Mesenchymal stem cell (in vitro differentiated cells and primary cell): Measurements from ENCODE around the gene OR8A1.

Experiments used
- DNase-seq: peaks from one replicate; pipeline ENCODE4 v3.0.0-alpha.2; 2013
- H2AFZ ChIP-seq: one replicate; pipeline ENCODE4 v1.6.1; 2013; ENCODE audit warnings: low read depth, mild to moderate bottlenecking, control low read depth, inconsistent platforms, low read length, moderate library complexity
- H2AK5ac ChIP-seq: 2 replicates; pipeline ENCODE4 v1.6.1; 2013; ENCODE audit warnings: low read length, moderate library complexity, mild to moderate bottlenecking, inconsistent platforms; ENCODE audit not compliant: severe bottlenecking
- H2BK120ac ChIP-seq: one replicate; pipeline ENCODE4 v1.6.1; 2013; ENCODE audit warnings: low read depth, mild to moderate bottlenecking, inconsistent platforms, low read length, moderate library complexity
- H2BK12ac ChIP-seq, 2 experiments: one replicate each; pipeline ENCODE4 v1.6.1; 2013; ENCODE audit warnings: inconsistent platforms in 2 of 2, low read length in 2 of 2, mild to moderate bottlenecking in 2 of 2, moderate library complexity in 2 of 2, control low read depth in 1 of 2
- H2BK15ac ChIP-seq: one replicate; pipeline ENCODE4 v1.6.1; 2013; ENCODE audit warnings: mild to moderate bottlenecking, low read depth, inconsistent platforms; ENCODE audit not compliant: poor library complexity, severe bottlenecking
- H2BK5ac ChIP-seq: 2 replicates; pipeline ENCODE4 v1.6.1; 2013; ENCODE audit warnings: low read depth, mild to moderate bottlenecking, low read length, control low read depth, inconsistent platforms; ENCODE audit not compliant: poor library complexity, severe bottlenecking
- H3K14ac ChIP-seq, 2 experiments: one replicate each; pipeline ENCODE4 v1.6.1; 2013; ENCODE audit warnings: inconsistent platforms in 2 of 2, low read length in 2 of 2, control low read depth in 1 of 2, mild to moderate bottlenecking in 1 of 2, moderate library complexity in 1 of 2
- H3K18ac ChIP-seq, 2 experiments: one replicate each; pipeline ENCODE4 v1.6.1; 2013; ENCODE audit warnings: inconsistent platforms in 2 of 2, low read length in 2 of 2, control low read depth in 1 of 2, low read depth in 1 of 2, mild to moderate bottlenecking in 1 of 2
- H3K23ac ChIP-seq, 2 experiments: one replicate each; pipeline ENCODE4 v1.6.1; 2013; ENCODE audit warnings: inconsistent platforms in 2 of 2, low read length in 2 of 2, mild to moderate bottlenecking in 2 of 2, moderate library complexity in 2 of 2, control low read depth in 1 of 2
- H3K27ac ChIP-seq: 2 replicates; pipeline ENCODE4 v1.5.1; 2013; ENCODE audit warnings: mild to moderate bottlenecking, moderate library complexity, low read length, control low read depth, inconsistent platforms; ENCODE audit not compliant: poor library complexity, severe bottlenecking
- H3K27me3 ChIP-seq, 2 experiments: 2 replicates each; pipeline versions ENCODE4 v1.6.1 to v1.7.0; 2013; ENCODE audit warnings: low read length in 2 of 2, mild to moderate bottlenecking in 2 of 2, moderate library complexity in 2 of 2, control low read depth in 1 of 2, inconsistent platforms in 1 of 2; ENCODE audit not compliant: control insufficient read depth in 1 of 2, insufficient read depth in 1 of 2
- H3K36me3 ChIP-seq, 2 experiments: 2 replicates each; pipeline versions ENCODE4 v1.6.1 to v1.7.0; 2013; ENCODE audit warnings: low read length in 2 of 2, control low read depth in 1 of 2, inconsistent platforms in 1 of 2, low read depth in 1 of 2, mild to moderate bottlenecking in 1 of 2; ENCODE audit not compliant: insufficient read depth in 2 of 2, control insufficient read depth in 1 of 2
- H3K4ac ChIP-seq, 2 experiments: one replicate each; pipeline ENCODE4 v1.6.1; 2013; ENCODE audit warnings: inconsistent platforms in 2 of 2, low read length in 2 of 2, mild to moderate bottlenecking in 2 of 2, moderate library complexity in 2 of 2, control low read depth in 1 of 2, low read depth in 1 of 2
- H3K4me1 ChIP-seq: 2 replicates; pipeline ENCODE4 v1.6.1; 2013; ENCODE audit warnings: low read depth, low read length, control low read depth; ENCODE audit not compliant: control insufficient read depth, insufficient read depth
- H3K4me2 ChIP-seq: 2 replicates; pipeline ENCODE4 v1.6.1; 2013; ENCODE audit warnings: low read length, mild to moderate bottlenecking, inconsistent platforms; ENCODE audit not compliant: poor library complexity, severe bottlenecking
- H3K4me3 ChIP-seq, 2 experiments: 2 replicates each; pipeline versions ENCODE4 v1.5.1 to v1.7.0; 2013; ENCODE audit warnings: low read length in 2 of 2, mild to moderate bottlenecking in 2 of 2, control low read depth in 1 of 2, low read depth in 1 of 2; ENCODE audit not compliant: insufficient read depth in 1 of 2
- H3K79me1 ChIP-seq: replicated peaks from 2 replicates; pipeline ENCODE4 v1.6.1; 2013; ENCODE audit warnings: mild to moderate bottlenecking, control low read depth, low read length, inconsistent platforms; ENCODE audit not compliant: poor library complexity, severe bottlenecking
- H3K9ac ChIP-seq: 2 replicates; pipeline ENCODE4 v1.7.0; 2013; ENCODE audit warnings: mild to moderate bottlenecking, low read length, moderate library complexity
- H3K9me3 ChIP-seq: 2 replicates; pipeline ENCODE4 v1.7.0; 2013; ENCODE audit warnings: mild to moderate bottlenecking, low read length; ENCODE audit not compliant: control insufficient read depth
- H4K8ac ChIP-seq: one replicate; pipeline ENCODE4 v1.6.1; 2013; ENCODE audit warnings: inconsistent platforms, mild to moderate bottlenecking, low read length, moderate library complexity
- H4K91ac ChIP-seq: one replicate; pipeline ENCODE4 v1.6.1; 2013; ENCODE audit warnings: mild to moderate bottlenecking, low read length, inconsistent platforms
- WGBS: methylation state at CpG from one replicate; pipeline ENCODE4 v1.1.7; 2013; ENCODE audit warnings: mixed read lengths; 5-methylcytosine and 5-hydroxymethylcytosine counted together

The OR8A1 gene

DNA sequence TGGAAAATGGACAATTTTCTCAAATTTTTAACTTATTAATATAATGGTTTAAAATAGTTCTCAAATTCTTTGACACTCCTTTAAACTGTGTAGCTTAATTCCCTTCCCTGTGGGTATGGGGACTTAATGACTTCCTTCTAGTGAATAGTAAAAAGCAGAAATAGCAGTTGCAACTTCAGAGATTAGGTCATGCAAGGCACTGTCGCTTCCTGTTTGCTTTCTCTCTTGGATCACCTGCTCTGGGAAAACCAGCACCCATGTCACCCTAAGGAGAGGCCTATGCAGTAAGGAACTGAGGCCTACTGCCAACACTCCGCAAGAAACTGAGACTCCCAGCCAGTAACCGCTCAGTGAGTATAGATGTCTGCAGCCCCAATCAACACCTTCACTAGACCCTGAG, 35.9 kb downstream of the OR8A1 start:
- Histone ChIP-seq H3K18ac (no peak overlapping the region), H3K14ac (no peak overlapping the region), H3K79me1 (no peaks in the 10 kb centered on the region), H3K27ac (no peak overlapping the region), H3K4me2 (no peak overlapping the region), H3K4me1 (no peaks in the 10 kb centered on the region), H2BK15ac (no peak overlapping the region), H4K8ac (no peak overlapping the region), H3K9me3 (no peaks in the 10 kb centered on the region), H3K4ac (no peak overlapping the region), H3K9ac (no peak overlapping the region), H2AK5ac (no peak overlapping the region), H3K4me3 (no peak overlapping the region), H3K27me3 (no peaks in the 10 kb centered on the region), H3K36me3 (no peaks in the 10 kb centered on the region), H2BK5ac (no peak overlapping the region), H4K91ac (no peak overlapping the region), H2AFZ (no peak overlapping the region), H2BK12ac (no peak overlapping the region), H2BK120ac (no peak overlapping the region), H3K23ac (no peak overlapping the region)
- WGBS = 91% methylated on average over 3 of the region's 3 CpGs
- no peak for DNase-seq

GRCh38 chr11:124608147-124608546, 38.4 kb downstream of the OR8A1 start:
- Histone ChIP-seq H3K4me3 (no peak overlapping the region), H3K36me3 (no peaks in the 10 kb centered on the region), H2AFZ (no peak overlapping the region), H3K14ac (no peak overlapping the region), H2BK120ac (no peak overlapping the region), H2AK5ac (no peak overlapping the region), H3K4me2 (no peak overlapping the region), H2BK15ac (no peak overlapping the region), H2BK5ac (no peak overlapping the region), H3K23ac (no peak overlapping the region), H3K18ac (no peak overlapping the region), H3K9me3 (no peaks in the 10 kb centered on the region), H3K4ac (no peak overlapping the region), H3K4me1 (no peaks in the 10 kb centered on the region), H3K27ac (no peak overlapping the region), H3K79me1 (no peaks in the 10 kb centered on the region), H2BK12ac (no peak overlapping the region), H3K27me3 (peaks cover 0 to 12% of the 10 kb centered on the region in 2 experiments), H4K8ac (no peak overlapping the region), H3K9ac (no peak overlapping the region), H4K91ac (no peak overlapping the region)
- no peak for DNase-seq

- Histone ChIP-seq H2BK12ac (no peak overlapping the region), H4K91ac (no peak overlapping the region), H2AFZ (no peak overlapping the region), H3K4me1 (no peaks in the 10 kb centered on the region), H2BK5ac (no peak overlapping the region), H3K14ac (no peak overlapping the region), H3K18ac (no peak overlapping the region), H3K27me3 (peaks cover 0 to 14% of the 10 kb centered on the region in 2 experiments), H2BK120ac (no peak overlapping the region), H3K27ac (no peak overlapping the region), H3K9ac (no peak overlapping the region), H3K4me2 (no peak overlapping the region), H3K79me1 (no peaks in the 10 kb centered on the region), H3K23ac (no peak overlapping the region), H3K4me3 (no peak overlapping the region), H4K8ac (no peak overlapping the region), H2AK5ac (no peak overlapping the region), H3K9me3 (no peaks in the 10 kb centered on the region), H3K36me3 (no peaks in the 10 kb centered on the region), H2BK15ac (no peak overlapping the region), H3K4ac (no peak overlapping the region)
- no peak for DNase-seq
- WGBS = 88% methylated on average over 2 of the region's 2 CpGs
These were observed 40.5 kb downstream of the OR8A1 start for GRCh38 chr11:124610295-124610694.

DNA sequence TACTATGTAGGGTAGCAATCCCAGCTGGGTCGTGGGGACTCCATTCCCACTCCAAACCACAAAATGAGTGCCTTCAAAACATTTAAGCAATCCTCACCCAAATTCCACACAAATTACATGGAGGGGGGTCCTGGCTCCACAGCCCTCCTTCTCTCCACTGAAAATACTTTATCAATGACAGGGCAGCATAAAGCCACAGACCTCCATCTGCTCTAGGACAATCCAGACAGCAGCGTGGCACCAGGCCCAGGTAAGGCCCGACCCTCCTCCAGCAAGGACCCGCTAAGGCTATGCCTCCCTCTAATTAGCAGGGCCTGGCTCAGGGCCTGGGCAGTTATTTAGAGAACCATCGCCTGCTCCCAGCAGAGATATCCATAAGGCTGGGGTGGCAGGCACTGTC, 41.3 kb downstream of the OR8A1 start, which contains the start of gene PANX3:
Gene PANX3, plus strand, starts transcription at position 365 of the 400 bp plus-strand sequence. CDS start 129 bp downstream, outside the sequence.
- no peak within 1 kb of the TSS for H2BK12ac ChIP-seq
- H3K79me1 ChIP-seq = no peaks in the 10 kb centered on the region
- H2BK120ac ChIP-seq = no peak within 1 kb of the TSS
- H3K27me3 ChIP-seq = peaks cover 0 to 14% of the 10 kb centered on the region in 2 experiments
- no peak within 1 kb of the TSS for H3K14ac ChIP-seq
- no peaks in the 10 kb centered on the region for H3K9me3 ChIP-seq
- no peak within 1 kb of the TSS for H3K18ac ChIP-seq
- H4K8ac ChIP-seq = no peak within 1 kb of the TSS
- no peak within 1 kb of the TSS for H3K23ac ChIP-seq
- no peak within 1 kb of the TSS for H2AFZ ChIP-seq
- 82% methylated on average over 5 of the region's 5 CpGs for WGBS
- H3K4me2 ChIP-seq = no peak within 1 kb of the TSS
- no peak within 1 kb of the TSS for H2AK5ac ChIP-seq
- H3K4me3 ChIP-seq = no peak within 1 kb of the TSS
- no peaks in the 10 kb centered on the region for H3K4me1 ChIP-seq
- no peak within 1 kb of the TSS for H2BK15ac ChIP-seq
- no peak within 1 kb of the TSS for H3K27ac ChIP-seq
- DNase-seq = no peak
- no peaks in the 10 kb centered on the region for H3K36me3 ChIP-seq
- no peak within 1 kb of the TSS for H2BK5ac ChIP-seq
- H4K91ac ChIP-seq = no peak within 1 kb of the TSS
- no peak within 1 kb of the TSS for H3K9ac ChIP-seq
- H3K4ac ChIP-seq = no peak within 1 kb of the TSS
